HG03045 (cell line): Measurements from ENCODE around the gene FCN2.
A peak's percentile ranks its signal among the peaks of the same experiment; 100 is the strongest.
"Not testable (repeated sequence)": the region's sequence is repeated elsewhere in the genome, so short reads cannot be mapped to it uniquely, and the experiment has no call there.

Source experiments
- ATAC-seq: cut with Tn5 transposase; IDR thresholded peaks from one replicate; pipeline ENCODE4 v1.9.1; 2021; ENCODE audit warnings: mild to moderate bottlenecking, moderate library complexity; ENCODE audit not compliant: unreplicated experiment

Gene FCN2

GRCh38 chr9:134846699-134847098, 33.9 kb upstream of the FCN2 start:
- no peak for ATAC-seq

- ATAC-seq, result no peak
Measured at GRCh38 chr9:134847138-134847537, 33.5 kb upstream of the FCN2 start.

GRCh38 chr9:134847752-134848432, 32.7 kb upstream of the FCN2 start:
- no peak for ATAC-seq

- no peak for ATAC-seq
Measured at GRCh38 chr9:134848504-134848903, 32.1 kb upstream of the FCN2 start.

- ATAC-seq, result no peak
Measured at GRCh38 chr9:134850611-134851010, 30.0 kb upstream of the FCN2 start.

- ATAC-seq, result no peak
Measured at GRCh38 chr9:134851020-134851419, 29.6 kb upstream of the FCN2 start.

- ATAC-seq, result no peak
Measured at GRCh38 chr9:134852906-134853654, 27.5 kb upstream of the FCN2 start.

GRCh38 chr9:134853893-134854292, 26.7 kb upstream of the FCN2 start:
- ATAC-seq, result no peak

- ATAC-seq, result no peak
Measured at GRCh38 chr9:134854541-134854981, 26.0 kb upstream of the FCN2 start.

- ATAC-seq, result no peak
Measured at GRCh38 chr9:134855231-134855899, 25.2 kb upstream of the FCN2 start.

GRCh38 chr9:134855900-134856377, 24.7 kb upstream of the FCN2 start:
- no peak for ATAC-seq

GRCh38 chr9:134857451-134857850, 23.2 kb upstream of the FCN2 start:
- not testable (repeated sequence) for ATAC-seq

- peak; percentile 81 for ATAC-seq
Measured at GRCh38 chr9:134858051-134858841, 22.4 kb upstream of the FCN2 start.

GRCh38 chr9:134860510-134860909, 20.1 kb upstream of the FCN2 start:
- ATAC-seq, result no peak

GRCh38 chr9:134861595-134862334, 18.8 kb upstream of the FCN2 start:
- no peak for ATAC-seq

GRCh38 chr9:134863306-134863902, 17.2 kb upstream of the FCN2 start:
- ATAC-seq, result no peak

- ATAC-seq, result no peak
Measured at GRCh38 chr9:134863941-134864820, 16.4 kb upstream of the FCN2 start.

GRCh38 chr9:134864821-134865190, 15.8 kb upstream of the FCN2 start:
- ATAC-seq, result no peak
